MM.1S (cell line): ENCODE results near the gene ADGRG2.

Experiments used
- DNase-seq: peaks from one replicate; pipeline ENCODE4 v3.0.0-alpha.2; 2015
- H2AFZ ChIP-seq: fragments of 300-600 bp; sonication (generic); 2 replicates; pipeline ENCODE4 v1.6.0; 2016; ENCODE audit warnings: antibody characterized with exemption, low read length
- H3F3A ChIP-seq: fragments of 300-600 bp; sonication (generic); 2 replicates; pipeline ENCODE4 v1.6.1; 2016; ENCODE audit warnings: mild to moderate bottlenecking, antibody characterized with exemption, low read length, moderate library complexity, mixed read lengths; ENCODE audit not compliant: insufficient read depth
- H3K27ac ChIP-seq: fragments of 300-600 bp; sonication (generic); 2 replicates; pipeline ENCODE4 v1.5.1; 2016; ENCODE audit warnings: mild to moderate bottlenecking, low read length
- H3K27me3 ChIP-seq: fragments of 300-600 bp; sonication (generic); replicated peaks from 2 replicates; pipeline ENCODE4 v1.6.0; 2016; ENCODE audit warnings: low read length; ENCODE audit not compliant: insufficient read depth
- H3K36me3 ChIP-seq: fragments of 300-600 bp; sonication (generic); replicated peaks from 2 replicates; pipeline ENCODE4 v1.6.1; 2016; ENCODE audit warnings: mild to moderate bottlenecking, low read length, mixed read lengths; ENCODE audit not compliant: insufficient read depth
- H3K4me1 ChIP-seq: fragments of 300-600 bp; sonication (generic); 2 replicates; pipeline ENCODE4 v1.6.1; 2016; ENCODE audit warnings: low read length, mixed read lengths
- H3K4me2 ChIP-seq: fragments of 300-600 bp; sonication (generic); 2 replicates; pipeline ENCODE4 v1.6.0; 2016; ENCODE audit warnings: low read depth, low read length
- H3K4me3 ChIP-seq: fragments of 300-600 bp; sonication (generic); 2 replicates; pipeline ENCODE4 v1.5.1; 2016; ENCODE audit warnings: low read length, mixed read lengths
- H3K79me2 ChIP-seq: fragments of 300-600 bp; sonication (generic); 2 replicates; pipeline ENCODE4 v1.6.1; 2016; ENCODE audit warnings: mixed run types, low read length, mixed read lengths
- H3K9ac ChIP-seq: fragments of 300-600 bp; sonication (generic); 2 replicates; pipeline ENCODE4 v1.6.1; 2016; ENCODE audit warnings: low read length, mixed read lengths
- H3K9me2 ChIP-seq: fragments of 300-600 bp; sonication (generic); replicated peaks from 2 replicates; pipeline ENCODE4 v1.6.1; 2016; ENCODE audit warnings: mild to moderate bottlenecking, low read length, mixed read lengths; ENCODE audit not compliant: insufficient read depth
- H3K9me3 ChIP-seq: fragments of 300-600 bp; sonication (generic); replicated peaks from 2 replicates; pipeline ENCODE4 v1.6.1; 2016; ENCODE audit warnings: mild to moderate bottlenecking, low read length, mixed read lengths; ENCODE audit not compliant: insufficient read depth
- H4K20me1 ChIP-seq: fragments of 300-600 bp; sonication (generic); 2 replicates; pipeline ENCODE4 v1.6.1; 2016; ENCODE audit warnings: mild to moderate bottlenecking, low read length, moderate library complexity, mixed read lengths; ENCODE audit not compliant: insufficient read depth
- EZH2 ChIP-seq: fragments of 300-600 bp; sonication (generic); optimal IDR thresholded peaks from 2 replicates; pipeline ENCODE3; 2017; ENCODE audit warnings: low read depth, mild to moderate bottlenecking, antibody characterized with exemption, low read length, mixed read lengths
- EZH2phosphoT487 ChIP-seq: fragments of 300-600 bp; sonication (generic); IDR thresholded peaks from 2 replicates; pipeline ENCODE4 v1.6.1; 2018; ENCODE audit warnings: antibody characterized with exemption, low read length
- TF ChIP-seq, protein P1 (sequence below): fragments of 300-600 bp; sonication (generic); IDR thresholded peaks from 2 replicates; pipeline ENCODE4 v1.5.1; 2016; ENCODE audit warnings: antibody characterized with exemption, low read length, mixed read lengths

ADGRG2 gene

DNA sequence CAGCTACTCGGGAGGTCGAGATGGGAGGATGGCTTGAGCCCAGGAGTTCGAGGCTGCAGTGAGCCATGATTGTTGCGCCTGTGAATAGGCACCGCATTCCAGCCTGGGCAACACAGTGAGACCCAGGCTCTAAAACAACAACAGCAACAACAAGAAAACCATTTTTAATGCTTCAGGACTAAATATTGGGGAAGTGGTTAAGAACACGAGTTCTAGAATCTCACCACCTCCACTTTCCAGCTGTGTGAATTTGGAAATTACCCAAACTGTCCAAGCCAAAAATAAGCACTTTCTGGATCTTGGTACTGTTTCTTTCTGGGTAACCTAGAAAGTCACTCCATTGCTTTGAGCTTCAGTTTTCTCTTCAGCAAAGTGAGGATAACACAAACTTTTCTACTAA is 63.2 kb downstream of the ADGRG2 start:
- H3K79me2 ChIP-seq, result no peaks in the 10 kb centered on the region
- DNase-seq, result no peak
- H3K27me3 ChIP-seq, result no peaks in the 10 kb centered on the region
- TF ChIP-seq EZH2 (no peak), EZH2phosphoT487 (no peak)
- TF ChIP-seq, protein P1, sequence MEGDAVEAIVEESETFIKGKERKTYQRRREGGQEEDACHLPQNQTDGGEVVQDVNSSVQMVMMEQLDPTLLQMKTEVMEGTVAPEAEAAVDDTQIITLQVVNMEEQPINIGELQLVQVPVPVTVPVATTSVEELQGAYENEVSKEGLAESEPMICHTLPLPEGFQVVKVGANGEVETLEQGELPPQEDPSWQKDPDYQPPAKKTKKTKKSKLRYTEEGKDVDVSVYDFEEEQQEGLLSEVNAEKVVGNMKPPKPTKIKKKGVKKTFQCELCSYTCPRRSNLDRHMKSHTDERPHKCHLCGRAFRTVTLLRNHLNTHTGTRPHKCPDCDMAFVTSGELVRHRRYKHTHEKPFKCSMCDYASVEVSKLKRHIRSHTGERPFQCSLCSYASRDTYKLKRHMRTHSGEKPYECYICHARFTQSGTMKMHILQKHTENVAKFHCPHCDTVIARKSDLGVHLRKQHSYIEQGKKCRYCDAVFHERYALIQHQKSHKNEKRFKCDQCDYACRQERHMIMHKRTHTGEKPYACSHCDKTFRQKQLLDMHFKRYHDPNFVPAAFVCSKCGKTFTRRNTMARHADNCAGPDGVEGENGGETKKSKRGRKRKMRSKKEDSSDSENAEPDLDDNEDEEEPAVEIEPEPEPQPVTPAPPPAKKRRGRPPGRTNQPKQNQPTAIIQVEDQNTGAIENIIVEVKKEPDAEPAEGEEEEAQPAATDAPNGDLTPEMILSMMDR, result no peak
- no peaks in the 10 kb centered on the region for H3K4me1 ChIP-seq
- no peak overlapping the region for H3K4me3 ChIP-seq
- H2AFZ ChIP-seq, result no peak overlapping the region
- H3K9me2 ChIP-seq, result no peaks in the 10 kb centered on the region
- H3F3A ChIP-seq, result no peaks in the 10 kb centered on the region
- no peak overlapping the region for H3K9ac ChIP-seq
- no peaks in the 10 kb centered on the region for H4K20me1 ChIP-seq
- no peak overlapping the region for H3K27ac ChIP-seq
- H3K36me3 ChIP-seq, result no peaks in the 10 kb centered on the region
- no peak overlapping the region for H3K4me2 ChIP-seq
- no peaks in the 10 kb centered on the region for H3K9me3 ChIP-seq

DNA sequence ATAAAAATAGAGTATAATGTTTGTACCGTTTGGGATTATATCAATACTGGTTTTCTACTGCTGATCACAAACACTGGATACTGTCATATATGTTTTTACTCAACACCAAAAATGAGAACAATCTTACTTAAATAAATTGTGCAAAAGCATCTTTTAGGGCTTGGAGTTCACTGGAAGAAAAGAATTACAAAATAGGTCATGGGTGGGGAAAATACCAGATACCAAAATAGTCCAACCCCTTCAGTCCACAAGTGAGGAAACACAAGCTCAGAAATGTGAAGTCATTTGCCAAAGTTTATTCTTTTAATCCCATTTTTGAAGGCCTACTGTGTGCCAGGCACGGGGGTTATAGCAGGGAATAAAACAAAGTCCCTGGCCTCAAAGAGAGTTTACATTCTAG is 64.4 kb downstream of the ADGRG2 start:
- Histone ChIP-seq H3K9me2 (no peaks in the 10 kb centered on the region), H3K4me3 (no peak overlapping the region), H3F3A (no peaks in the 10 kb centered on the region), H3K79me2 (no peaks in the 10 kb centered on the region), H3K27ac (no peak overlapping the region), H3K27me3 (no peaks in the 10 kb centered on the region), H3K36me3 (no peaks in the 10 kb centered on the region), H3K9me3 (no peaks in the 10 kb centered on the region), H2AFZ (no peak overlapping the region), H3K9ac (no peak overlapping the region), H3K4me2 (no peak overlapping the region), H3K4me1 (no peaks in the 10 kb centered on the region), H4K20me1 (no peaks in the 10 kb centered on the region)
- no peak for DNase-seq
- TF ChIP-seq EZH2phosphoT487, result no peak
- no peak for TF ChIP-seq EZH2
- TF ChIP-seq, protein P1, result no peak

DNA sequence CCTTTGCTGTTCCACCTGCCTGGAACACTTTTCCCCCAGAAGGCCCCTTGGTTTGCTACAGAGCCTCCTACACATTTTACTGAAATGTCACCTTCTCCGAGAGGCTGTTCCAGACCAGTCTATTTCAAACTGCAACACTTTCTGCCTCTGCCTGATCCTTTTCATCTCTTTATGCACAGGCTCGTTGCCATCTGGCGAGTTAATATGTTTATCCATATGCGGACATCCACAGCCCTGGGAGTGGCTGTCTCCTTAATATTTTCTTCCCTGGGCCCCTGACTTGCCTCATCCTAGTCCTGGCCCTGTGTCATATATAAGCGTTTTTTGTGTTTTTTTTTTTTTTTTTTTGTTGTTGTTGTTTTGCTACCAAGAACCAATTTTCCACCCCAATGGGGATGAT is 73.2 kb downstream of the ADGRG2 start:
- no peaks in the 10 kb centered on the region for H3K9me3 ChIP-seq
- H3F3A ChIP-seq, result no peaks in the 10 kb centered on the region
- no peak overlapping the region for H3K4me2 ChIP-seq
- no peaks in the 10 kb centered on the region for H3K9me2 ChIP-seq
- H2AFZ ChIP-seq, result no peak overlapping the region
- no peaks in the 10 kb centered on the region for H4K20me1 ChIP-seq
- H3K27ac ChIP-seq, result no peak overlapping the region
- no peak overlapping the region for H3K9ac ChIP-seq
- TF ChIP-seq EZH2phosphoT487 (no peak), EZH2 (no peak)
- TF ChIP-seq, protein P1, result no peak
- no peaks in the 10 kb centered on the region for H3K79me2 ChIP-seq
- no peaks in the 10 kb centered on the region for H3K36me3 ChIP-seq
- DNase-seq, result no peak
- H3K27me3 ChIP-seq, result no peaks in the 10 kb centered on the region
- no peaks in the 10 kb centered on the region for H3K4me1 ChIP-seq
- no peak overlapping the region for H3K4me3 ChIP-seq
